Osteocyte (in vitro differentiated cells): ENCODE measurements around the gene AKAP6. TPM values are rescaled to one million over a fixed set of nuclear protein-coding genes. Genes with fewer than 3 reads are reported as not detected.

ENCODE experiments used
- DNase-seq: peaks from one replicate; pipeline ENCODE4 v3.0.0; 2021; ENCODE audit warnings: mixed read lengths; ENCODE audit not compliant: unreplicated experiment; ENCODE audit errors: extremely low spot score
- H3K27ac Mint-ChIP-seq: one replicate; pipeline ENCODE4 v1.8.0; 2021; ENCODE audit warnings: mild to moderate bottlenecking, mixed read lengths; ENCODE audit not compliant: unreplicated experiment
- H3K27me3 Mint-ChIP-seq: one replicate; pipeline ENCODE4 v1.8.0; 2021; ENCODE audit warnings: mixed read lengths; ENCODE audit not compliant: unreplicated experiment
- H3K36me3 Mint-ChIP-seq: one replicate; pipeline ENCODE4 v1.8.0; 2021; ENCODE audit warnings: mixed read lengths; ENCODE audit not compliant: unreplicated experiment
- H3K4me1 Mint-ChIP-seq: one replicate; pipeline ENCODE4 v1.8.0; 2021; ENCODE audit warnings: mixed read lengths; ENCODE audit not compliant: unreplicated experiment
- H3K4me3 Mint-ChIP-seq: one replicate; pipeline ENCODE4 v1.8.0; 2021; ENCODE audit warnings: mild to moderate bottlenecking, moderate library complexity, mixed read lengths; ENCODE audit not compliant: unreplicated experiment
- H3K9me3 Mint-ChIP-seq: one replicate; pipeline ENCODE4 v1.8.0; 2021; ENCODE audit warnings: mixed read lengths; ENCODE audit not compliant: unreplicated experiment
- total RNA-seq: library from RNA; stranded (reverse); gene quantifications from 2 replicates; pipeline ENCODE4 v1.2.1, GENCODE V29; 2021
- TF ChIP-seq, protein P1 (sequence below): fragments of 200-600 bp; sonication (generic); IDR thresholded peaks from 2 replicates; pipeline ENCODE4 v1.5.0; 2021; ENCODE audit warnings: antibody characterized with exemption, mild to moderate bottlenecking, moderate library complexity

The AKAP6 gene
- total RNA-seq, 1 donor from 2014 or later, result 4.1 TPM

DNA sequence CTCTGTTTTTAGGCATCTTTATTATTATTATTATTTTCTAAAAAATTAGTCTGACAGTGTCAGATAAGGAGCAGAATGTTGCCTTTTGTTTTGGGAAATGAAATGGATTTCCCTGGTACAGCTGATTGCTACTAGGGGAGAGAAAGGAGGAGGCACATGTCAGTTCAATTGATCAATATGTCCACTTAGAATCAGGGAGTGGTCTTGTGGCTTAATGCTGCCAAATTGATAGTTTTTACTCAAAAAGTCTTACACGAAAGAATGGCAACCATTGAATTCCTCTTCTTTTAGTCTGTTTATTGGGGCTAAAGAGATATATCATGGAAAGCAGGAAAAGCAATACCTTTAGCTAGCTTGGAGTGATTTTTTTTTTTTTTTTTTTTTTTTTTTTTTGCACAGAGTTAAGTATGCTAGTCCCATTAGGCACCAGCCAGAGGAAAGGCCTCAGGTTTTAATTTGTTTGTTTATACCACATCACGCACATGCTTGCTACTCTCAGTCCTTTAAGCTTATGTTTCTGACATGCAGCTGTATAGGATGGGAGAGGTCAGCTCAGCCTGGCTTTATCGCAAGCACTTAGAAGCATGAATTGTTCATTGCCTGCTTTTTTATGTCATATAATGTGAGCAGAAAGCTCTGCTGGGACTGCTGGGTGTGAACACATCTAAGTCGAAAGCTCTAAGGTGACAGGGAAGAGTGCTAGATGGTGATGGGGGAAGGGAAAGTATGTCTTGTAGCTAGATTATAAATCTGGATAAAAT lies 1.4 kb downstream of the AKAP6 start:
- H3K4me1 Mint-ChIP-seq, result no peaks in the 10 kb centered on the region
- H3K27ac Mint-ChIP-seq, result no peak overlapping the region
- H3K27me3 Mint-ChIP-seq, result no peaks in the 10 kb centered on the region
- no peaks in the 10 kb centered on the region for H3K9me3 Mint-ChIP-seq
- no peaks in the 10 kb centered on the region for H3K36me3 Mint-ChIP-seq
- TF ChIP-seq, protein P1, sequence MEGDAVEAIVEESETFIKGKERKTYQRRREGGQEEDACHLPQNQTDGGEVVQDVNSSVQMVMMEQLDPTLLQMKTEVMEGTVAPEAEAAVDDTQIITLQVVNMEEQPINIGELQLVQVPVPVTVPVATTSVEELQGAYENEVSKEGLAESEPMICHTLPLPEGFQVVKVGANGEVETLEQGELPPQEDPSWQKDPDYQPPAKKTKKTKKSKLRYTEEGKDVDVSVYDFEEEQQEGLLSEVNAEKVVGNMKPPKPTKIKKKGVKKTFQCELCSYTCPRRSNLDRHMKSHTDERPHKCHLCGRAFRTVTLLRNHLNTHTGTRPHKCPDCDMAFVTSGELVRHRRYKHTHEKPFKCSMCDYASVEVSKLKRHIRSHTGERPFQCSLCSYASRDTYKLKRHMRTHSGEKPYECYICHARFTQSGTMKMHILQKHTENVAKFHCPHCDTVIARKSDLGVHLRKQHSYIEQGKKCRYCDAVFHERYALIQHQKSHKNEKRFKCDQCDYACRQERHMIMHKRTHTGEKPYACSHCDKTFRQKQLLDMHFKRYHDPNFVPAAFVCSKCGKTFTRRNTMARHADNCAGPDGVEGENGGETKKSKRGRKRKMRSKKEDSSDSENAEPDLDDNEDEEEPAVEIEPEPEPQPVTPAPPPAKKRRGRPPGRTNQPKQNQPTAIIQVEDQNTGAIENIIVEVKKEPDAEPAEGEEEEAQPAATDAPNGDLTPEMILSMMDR, result no peak
- DNase-seq, result no peak
- no peak overlapping the region for H3K4me3 Mint-ChIP-seq

DNA sequence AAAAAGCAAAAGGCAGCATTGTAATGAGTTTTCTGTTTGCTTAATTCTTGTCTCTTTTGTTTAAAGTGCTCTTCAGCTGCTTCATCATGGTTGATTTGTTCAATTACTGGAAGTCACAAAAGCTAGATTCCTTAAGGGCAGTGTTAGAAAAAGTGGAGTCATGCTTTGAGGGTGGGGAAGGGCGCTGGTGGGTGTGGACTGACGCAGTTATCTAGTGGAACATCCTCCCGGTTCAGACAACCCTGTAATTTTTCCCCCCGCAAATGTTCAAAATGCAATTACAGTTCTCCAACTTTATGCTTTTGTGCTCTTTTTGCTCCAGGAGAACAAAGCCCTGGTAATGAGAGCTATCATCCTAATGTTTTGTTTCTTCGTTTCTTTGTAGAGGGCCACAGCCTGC lies 2.1 kb downstream of the AKAP6 start:
- no peak for DNase-seq
- Mint-ChIP-seq H3K27ac (no peak overlapping the region), H3K27me3 (no peaks in the 10 kb centered on the region), H3K4me3 (no peak overlapping the region), H3K9me3 (no peaks in the 10 kb centered on the region), H3K4me1 (no peaks in the 10 kb centered on the region), H3K36me3 (no peaks in the 10 kb centered on the region)
- TF ChIP-seq, protein P1, result no peak

DNA sequence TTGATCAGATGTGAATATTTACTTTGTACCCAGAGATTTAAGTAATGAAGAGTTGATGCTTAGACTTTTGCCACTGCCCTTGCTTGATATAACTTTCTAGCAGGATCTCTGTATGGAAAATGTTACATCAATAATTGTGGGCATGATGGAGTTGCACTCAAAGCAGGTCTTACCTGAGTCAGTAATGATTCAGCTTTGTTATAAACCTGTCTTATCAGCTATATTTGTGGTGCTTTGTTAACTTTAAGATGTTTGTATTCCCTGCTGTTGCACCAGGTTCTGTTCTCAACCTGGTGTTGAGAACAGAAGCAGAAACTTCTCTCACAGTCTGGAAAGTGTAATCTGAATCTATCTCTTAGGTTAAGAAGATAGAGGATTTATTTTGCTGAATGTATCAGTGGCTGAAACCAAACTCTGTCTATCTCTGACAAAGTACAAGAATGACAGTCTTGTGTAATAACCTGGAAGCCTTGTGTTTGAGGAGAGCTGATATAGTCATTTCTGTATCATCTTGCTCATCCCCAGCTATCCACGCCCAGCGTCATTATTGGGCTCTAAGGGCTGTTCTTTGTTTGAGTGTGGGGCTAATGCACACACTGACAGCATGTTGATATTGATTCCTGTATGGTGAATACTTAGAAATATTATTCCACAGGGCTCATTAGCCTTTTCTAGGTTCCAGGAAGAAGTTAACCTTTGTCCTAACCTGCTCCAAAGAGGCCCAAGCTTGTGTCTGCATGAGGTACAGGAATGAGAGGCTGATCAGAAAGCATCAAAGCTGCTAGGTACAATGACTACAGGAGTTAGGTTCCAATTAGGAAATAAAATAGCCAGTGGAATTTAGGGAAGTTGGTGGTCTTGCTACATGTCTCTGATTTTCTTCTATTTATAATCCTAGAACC lies 3.6 kb downstream of the AKAP6 start:
- no peak overlapping the region for H3K4me3 Mint-ChIP-seq
- H3K9me3 Mint-ChIP-seq, result no peaks in the 10 kb centered on the region
- DNase-seq, result no peak
- no peaks in the 10 kb centered on the region for H3K27me3 Mint-ChIP-seq
- TF ChIP-seq, protein P1, result no peak
- H3K36me3 Mint-ChIP-seq, result no peaks in the 10 kb centered on the region
- H3K4me1 Mint-ChIP-seq, result peaks cover 7% of the 10 kb centered on the region
- no peak overlapping the region for H3K27ac Mint-ChIP-seq

DNA sequence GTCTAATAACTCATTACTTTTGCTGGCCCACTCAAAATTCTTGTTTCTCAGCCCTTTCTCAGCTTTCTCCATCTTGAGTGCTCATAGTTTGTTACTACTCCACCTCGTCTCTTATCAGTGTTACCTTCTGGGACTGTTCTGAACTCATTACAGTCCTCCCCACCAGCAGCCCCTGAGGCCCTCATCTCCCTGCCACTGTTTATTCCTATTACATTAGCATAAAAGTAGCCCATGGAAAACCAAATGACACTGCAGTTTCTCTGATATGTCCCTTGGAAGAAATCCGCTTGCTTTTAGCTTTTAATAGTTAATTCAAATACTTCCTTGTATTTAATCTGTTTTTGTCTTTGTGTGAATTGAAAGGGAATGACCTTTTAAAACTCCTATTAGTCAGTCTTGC lies 7.6 kb downstream of the AKAP6 start:
- Mint-ChIP-seq H3K4me1 (peaks cover 7% of the 10 kb centered on the region), H3K36me3 (no peaks in the 10 kb centered on the region), H3K4me3 (no peak overlapping the region), H3K27ac (no peak overlapping the region), H3K27me3 (no peaks in the 10 kb centered on the region), H3K9me3 (no peaks in the 10 kb centered on the region)
- no peak for DNase-seq
- TF ChIP-seq, protein P1, result no peak

DNA sequence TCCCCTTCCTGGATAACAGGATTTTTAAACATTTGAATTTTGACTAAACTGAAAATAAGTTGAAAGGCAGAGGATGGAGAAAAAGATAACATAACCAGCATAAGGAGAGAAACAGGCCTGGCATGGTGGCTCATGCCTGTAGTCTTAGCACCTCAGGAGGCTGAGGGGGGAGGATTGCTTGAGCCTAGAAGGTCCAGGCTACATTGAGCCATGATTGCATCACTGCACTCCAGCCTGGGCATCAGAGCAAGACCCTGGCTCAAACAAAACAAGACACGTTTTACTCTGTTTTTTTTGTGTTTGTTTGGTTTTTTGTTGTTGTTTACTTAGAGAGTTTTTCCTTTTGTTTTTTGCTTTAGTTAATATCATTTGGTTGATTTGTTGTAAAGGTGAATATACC lies 8.7 kb downstream of the AKAP6 start:
- Mint-ChIP-seq H3K27me3 (no peaks in the 10 kb centered on the region), H3K4me1 (peaks cover 13% of the 10 kb centered on the region), H3K9me3 (no peaks in the 10 kb centered on the region), H3K36me3 (no peaks in the 10 kb centered on the region), H3K4me3 (no peak overlapping the region), H3K27ac (no peak overlapping the region)
- TF ChIP-seq, protein P1, result no peak
- no peak for DNase-seq
